CD4-positive, alpha-beta T cell treated with Interleukin-4 for 4 hours (primary cell): ENCODE data around the gene P3H1.
"Not testable (repeated sequence)": the region's sequence is repeated elsewhere in the genome, so short reads cannot be mapped to it uniquely, and the experiment has no call there.

Experiments
- DNase-seq: peaks from one replicate; pipeline ENCODE4 v3.0.0-alpha.2; 2020

P3H1 gene

DNA sequence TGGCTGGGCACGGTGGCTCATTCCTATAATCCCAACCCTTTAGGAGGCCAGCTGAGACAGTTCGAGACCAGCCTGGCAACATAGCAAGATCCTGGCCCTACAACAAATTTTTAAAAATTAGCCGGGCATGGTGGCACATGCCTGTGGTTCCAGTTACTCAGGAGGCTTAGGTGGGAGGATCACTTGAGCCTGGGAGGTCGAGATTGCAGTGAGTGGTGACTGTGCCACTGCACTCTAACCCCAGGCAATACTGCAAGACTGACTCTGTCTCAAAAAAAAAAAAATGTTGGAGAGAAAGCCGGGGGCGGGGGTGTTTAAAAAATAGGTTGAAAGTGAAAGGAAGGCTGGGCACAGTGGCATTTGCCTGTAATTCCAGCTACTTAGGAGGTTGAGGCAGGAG, 43.3 kb downstream of the P3H1 start:
- no peak for DNase-seq

DNA sequence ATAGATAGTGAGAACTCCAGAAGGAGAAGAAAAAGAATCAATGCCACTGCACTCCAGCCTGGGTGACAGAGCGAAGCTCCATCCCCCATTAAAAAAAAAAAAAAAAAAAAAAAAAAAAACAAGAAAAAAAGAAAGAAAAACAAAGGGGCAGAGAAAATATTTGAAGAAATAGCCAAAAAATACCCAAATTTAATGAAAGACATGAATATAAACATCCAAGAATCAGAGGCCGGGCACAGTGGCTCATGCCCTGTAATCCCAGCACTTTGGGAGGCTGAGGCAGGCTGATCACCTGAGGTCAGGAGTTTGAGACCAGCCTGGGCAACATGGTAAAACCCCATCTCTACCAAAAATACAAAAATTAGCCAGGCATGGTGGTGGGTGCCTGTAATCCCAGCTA, 44.4 kb downstream of the P3H1 start:
- DNase-seq = not testable (repeated sequence)

- DNase-seq = no peak
Observed at GRCh38 chr1:42721926-42722325, 44.9 kb downstream of the P3H1 start.

- DNase-seq = no peak
Observed at GRCh38 chr1:42720868-42721267, 46.0 kb downstream of the P3H1 start.

- not testable (repeated sequence) for DNase-seq
Observed at GRCh38 chr1:42714441-42714840, 52.4 kb downstream of the P3H1 start.

DNA sequence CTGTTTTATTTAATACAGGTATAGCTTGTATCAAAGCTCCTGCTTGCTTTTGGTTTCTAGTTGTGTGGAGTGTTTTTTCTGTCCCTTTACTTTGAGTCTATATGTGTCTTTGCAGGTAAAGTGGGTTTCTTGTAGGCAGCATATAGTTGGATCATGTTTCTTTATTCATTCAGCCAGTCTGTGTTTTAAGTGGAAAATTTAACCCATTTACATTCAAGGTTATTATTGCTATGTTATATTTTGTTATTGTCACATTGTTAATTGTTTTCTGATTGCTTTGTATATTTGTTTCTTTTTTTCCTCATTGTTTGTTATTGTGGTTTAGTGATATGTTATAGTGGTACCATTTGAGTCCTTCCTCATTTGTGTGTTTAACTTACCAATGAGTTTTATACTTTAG, 53.5 kb downstream of the P3H1 start:
- no peak for DNase-seq

DNA sequence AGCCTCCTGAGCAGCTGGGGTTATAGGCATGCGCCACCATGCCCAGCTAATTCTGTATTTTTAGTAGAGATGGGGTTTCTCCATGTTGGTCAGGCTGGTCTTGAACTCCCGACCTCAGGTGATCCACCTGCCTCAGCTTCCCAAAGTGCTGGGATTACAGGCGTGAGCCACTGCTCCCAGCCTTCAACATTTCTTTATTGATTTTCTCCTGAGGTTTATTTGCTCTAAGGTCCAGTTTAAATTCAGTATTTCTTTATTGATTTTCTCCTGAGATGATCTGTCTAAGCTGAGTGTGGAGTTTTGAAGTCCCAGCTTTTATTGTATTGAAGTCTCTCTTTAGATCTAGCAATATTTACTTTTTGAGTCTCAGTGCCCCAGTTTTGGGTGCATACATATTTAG, 54.0 kb downstream of the P3H1 start:
- DNase-seq = not testable (repeated sequence)

DNA sequence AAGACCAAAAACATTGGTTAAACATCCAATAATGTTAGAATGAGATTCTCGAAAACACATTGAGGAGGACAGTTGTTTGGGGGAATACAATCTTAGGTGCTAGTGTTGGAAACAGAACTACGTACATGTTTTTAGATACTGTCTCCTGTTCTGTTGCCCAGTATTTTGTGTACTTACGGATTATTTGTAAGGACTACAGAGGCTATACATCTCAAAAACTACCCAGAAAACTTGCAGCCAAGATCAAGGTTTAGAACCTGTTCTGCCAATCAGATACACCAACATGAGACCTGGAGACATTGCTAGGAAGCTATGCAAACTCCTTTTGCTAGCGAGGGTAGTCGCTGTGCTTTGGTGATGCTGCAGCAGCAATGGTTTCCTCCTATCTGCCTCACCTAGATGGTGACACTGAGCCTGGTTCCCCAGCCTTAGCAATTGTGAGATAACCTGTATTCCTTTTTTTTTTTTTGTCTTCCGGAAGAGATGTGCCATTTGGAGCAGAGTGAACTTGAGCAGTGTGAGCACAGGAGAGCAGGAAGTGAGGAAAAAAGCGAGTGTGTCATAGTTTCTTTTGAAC, 62.9 kb downstream of the P3H1 start:
- no peak for DNase-seq

DNA sequence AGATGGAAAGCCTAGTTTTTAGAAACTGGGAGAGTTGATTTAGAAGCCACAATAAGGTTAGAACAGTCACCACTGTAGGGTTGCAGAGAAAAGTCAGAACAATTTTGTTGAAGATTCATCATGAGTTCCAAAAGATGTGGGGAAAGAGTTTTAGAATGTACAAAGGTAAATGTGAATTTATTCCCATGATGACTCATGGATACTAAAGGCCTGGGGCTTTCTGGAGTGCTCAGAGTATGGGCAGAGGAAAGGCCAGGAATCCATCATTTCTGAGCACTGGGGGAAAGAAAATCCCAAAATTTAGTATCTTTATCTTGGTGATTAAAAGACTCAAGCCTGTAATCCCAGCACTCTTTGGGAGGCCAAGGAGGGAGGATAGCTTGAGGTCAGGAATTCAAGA, 66.8 kb downstream of the P3H1 start:
- no peak for DNase-seq

DNA sequence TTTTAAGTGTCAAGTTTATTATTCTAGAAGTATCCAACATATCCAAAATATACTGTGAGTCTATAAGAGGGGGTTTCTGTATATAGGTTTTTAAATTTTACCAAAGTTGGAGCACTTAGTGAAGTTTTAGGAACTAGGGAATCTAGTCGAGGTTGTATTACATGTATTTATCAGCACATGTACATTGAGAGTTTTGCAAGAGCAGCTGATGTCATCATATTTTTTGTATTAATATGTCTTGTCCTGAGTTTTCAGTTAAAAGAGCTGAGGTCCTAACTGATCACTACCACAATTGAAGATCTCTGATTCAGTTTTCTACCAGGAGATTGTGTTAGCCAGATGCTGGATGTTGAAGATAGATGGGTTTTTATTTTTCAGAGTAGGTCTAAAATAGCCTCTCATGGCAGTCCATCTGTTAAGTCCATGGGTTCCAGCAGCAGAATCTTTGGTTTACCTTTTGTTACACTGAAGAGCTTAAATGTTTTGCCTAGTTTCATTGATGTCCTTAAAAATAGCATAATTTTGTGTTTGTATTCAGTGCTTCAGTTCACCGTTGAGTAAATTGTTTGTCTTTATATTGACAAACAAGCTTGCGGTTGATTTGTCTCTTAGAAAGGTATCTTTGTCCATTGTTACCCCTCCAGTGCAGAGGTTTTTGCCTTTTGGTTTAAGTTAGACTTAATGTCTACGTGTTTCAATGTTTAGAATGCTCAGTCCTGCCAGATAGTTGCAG, 68.6 kb downstream of the P3H1 start:
- DNase-seq = no peak
